ENCODE measurements around the gene DNAAF8.

Gene DNAAF8

DNA sequence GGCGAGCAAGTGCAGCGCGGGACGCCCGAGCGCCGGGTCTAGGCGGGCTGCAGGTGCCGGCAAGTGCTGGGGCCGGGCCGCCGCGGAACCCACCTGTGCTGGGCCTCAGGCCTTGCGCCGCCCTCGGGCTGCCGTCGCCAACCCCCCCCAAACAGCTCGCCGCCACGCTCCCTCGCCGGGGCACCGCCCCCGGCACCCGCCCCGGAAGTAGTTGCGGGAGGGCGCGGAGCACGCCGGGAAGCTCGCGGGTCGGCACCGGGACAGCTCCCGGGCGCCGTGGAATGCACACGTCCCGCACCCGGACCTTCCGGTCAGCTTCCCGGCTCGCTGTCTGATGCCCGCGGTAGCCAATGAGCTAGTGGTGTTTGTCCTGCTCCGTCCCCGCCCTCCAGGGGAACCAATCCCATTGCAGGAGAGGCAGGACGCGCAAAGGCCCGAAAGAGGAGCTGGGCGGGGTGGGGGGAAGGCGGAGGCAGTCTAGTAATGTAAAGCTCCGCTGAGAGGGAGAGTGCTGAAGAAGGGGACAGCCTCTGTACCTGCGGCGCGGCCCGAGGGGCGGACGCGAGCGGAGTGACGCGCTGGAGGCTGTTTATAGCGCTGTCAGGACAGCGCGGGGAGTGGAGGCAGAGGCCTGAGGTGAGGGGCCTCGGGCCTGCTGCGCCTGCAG lies at the start of gene DNAAF8, which contains the start of gene ANKS3:
Gene DNAAF8 (plus strand): TSS at position 475 of the 667 bp plus-strand sequence. CDS start 1,978 bp downstream, outside the sequence.
Gene ANKS3 (minus strand): TSS at position 209 of the 667 bp plus-strand sequence. CDS start 4,122 bp downstream, outside the sequence.
- DNase-seq = peak; percentile 82

DNA sequence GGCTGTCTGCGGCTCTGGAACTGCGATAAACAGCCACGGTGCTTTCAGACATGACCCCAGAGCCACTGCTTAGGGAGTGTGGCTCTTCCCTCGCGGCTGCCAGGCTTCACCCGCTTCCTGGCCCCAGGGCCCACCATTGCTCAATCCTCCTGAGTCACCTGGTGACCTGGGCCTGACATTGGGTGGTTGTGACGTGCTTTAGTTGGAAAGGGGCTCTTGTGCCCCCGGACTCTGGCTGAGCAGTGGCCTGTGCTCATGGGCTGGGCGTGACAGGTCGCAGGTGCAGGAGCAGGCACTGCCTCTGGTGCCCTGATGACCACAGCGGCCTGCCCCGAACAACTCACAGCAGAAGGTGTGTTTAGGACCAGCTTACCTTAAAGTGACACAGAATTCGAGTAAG lies 49.6 kb upstream of the DNAAF8 start:
- no peak for DNase-seq

DNA sequence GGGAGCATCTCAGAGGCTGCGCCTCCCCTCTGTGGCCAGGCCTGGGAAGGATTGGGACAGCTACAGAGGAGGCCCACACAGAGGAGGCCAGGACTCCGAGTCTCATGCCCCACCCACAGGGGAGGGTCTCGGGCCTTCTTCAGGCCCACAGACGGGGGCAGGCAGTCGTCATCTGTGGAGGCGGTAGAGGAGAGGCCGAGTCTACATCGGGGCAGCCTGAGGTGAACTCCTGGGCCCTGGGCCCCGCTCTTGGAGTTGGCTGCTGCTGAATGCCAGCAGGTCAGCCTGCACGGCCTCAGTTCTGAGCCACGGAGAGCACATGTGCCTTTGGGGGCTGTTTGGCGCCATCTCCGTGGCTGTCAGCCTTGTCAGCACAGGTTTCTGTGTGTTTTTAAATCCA lies 49.0 kb upstream of the DNAAF8 start:
- DNase-seq = no peak

DNA sequence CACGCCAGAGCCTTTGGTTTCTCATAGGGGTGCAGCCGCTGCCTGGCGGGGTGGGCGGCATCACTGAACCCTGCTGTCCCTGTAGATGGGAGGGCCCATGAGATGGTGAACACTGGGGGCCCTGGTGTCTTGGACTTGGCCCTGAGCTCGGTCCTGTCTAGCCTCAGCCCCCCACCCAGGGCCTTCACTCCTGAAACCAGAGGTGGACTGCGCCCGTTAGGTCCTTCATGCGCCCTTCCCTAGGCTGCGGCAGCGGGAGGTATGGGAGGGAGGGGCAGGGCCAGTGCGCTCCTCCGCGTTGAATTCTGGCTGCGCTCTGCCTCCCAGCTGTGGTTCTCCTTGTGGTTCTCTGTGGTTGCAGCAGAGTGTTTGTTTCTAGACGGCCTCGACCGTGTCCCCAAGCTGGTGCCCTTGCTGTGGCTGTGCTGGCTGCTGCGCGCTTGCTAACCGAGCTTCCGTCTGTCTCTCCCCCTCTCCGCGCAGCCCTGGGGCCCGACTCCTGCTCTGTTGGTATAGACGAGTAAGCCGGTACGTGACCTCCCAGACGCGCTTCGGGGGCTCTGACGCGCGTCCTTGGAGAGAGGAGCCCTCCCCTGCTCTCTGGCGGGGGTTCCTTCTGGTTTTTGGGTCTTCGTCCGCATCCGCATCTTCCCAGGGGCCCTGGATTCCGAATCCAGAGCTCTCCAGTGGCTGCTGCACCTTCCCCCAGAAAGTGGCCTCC lies 48.4 kb upstream of the DNAAF8 start:
- DNase-seq = no peak

DNA sequence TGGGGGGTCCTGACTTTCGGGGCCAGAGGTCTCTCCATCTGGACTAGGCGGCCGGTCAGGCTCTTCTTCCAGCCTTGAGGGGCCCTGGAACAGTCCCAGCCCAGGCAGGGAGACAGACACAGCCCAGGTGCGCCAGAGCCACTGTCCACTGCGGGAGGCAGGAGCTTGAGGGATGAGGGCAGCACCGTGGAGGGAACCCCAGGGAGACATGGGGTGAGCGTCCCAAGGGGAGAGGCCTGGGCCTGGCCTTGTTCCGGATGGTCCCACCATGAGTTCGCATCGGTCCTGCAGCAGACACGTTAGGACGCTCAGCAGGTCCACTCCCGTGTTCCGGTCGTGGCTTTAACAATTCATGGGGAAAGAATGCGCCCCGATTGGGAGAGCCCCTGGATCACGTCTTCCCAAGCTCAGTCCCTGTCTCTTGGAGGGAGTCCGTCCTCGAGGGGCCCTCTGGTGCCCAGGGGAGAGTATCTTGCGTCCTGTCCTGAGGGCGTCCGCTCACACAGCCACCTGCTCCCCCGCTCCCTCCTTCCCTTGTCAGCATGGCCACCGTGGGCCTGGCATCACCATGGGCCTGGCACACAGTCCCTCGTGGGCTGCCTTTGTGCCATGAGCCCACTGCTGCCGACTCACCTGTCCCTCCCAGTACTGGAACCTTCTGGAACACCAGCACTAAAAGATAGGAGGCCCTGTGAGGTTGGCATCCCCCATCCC lies 47.7 kb upstream of the DNAAF8 start:
- DNase-seq = no peak

DNA sequence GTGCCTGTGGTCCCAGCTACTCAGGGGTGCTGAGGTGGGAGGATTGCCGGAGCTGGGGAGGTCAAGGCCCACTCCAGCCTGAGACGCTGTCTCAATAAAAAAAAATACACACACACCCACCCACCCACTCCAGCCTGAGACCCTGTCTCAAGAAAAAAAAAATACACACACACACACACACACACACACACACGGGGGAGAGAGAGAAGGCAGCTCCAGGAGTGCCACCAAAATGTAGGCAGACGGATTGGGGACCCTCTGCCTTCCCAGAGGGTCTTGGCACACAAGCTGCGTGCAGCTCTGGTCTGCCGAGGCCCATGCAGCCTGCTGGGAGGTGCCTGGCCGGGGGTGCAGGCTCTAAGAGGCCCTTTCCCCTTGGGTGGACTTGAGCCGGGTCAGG lies 46.9 kb upstream of the DNAAF8 start:
- DNase-seq = no peak

DNA sequence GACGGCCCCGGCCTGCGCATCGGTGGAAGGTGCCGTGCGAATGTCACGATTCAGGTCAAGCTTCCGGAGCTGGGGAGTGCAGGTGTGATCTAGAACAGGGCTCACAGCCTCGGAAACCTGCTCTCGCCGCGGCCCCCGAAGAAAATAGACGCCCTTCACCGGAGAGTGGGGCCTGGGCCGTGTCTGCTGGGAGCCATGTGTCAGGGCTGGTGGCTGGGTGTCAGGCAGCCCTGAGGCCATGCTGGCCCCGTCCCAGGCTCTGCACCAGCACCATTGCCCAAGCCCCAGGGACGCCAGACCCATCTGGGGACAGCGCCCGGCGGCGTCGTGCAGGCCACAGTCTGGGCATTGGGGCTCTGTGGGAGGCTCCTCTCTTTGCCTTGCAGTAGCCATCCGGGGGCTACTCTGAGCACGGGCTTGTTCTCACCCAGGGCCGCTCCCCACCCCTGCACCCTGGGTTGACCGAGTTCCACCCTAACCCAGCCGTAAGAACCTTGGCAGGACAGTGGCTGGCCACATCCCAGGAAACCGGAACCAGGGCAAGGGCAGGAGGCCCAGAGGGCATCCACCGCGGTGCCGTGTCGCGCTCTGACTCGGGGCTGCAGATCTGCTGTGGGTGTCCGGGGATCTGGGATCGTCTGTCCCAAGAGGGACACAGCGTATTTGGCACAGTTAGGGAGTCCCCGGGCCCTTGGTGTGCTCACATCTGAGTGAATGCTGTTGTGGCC lies 46.2 kb upstream of the DNAAF8 start:
- no peak for DNase-seq

DNA sequence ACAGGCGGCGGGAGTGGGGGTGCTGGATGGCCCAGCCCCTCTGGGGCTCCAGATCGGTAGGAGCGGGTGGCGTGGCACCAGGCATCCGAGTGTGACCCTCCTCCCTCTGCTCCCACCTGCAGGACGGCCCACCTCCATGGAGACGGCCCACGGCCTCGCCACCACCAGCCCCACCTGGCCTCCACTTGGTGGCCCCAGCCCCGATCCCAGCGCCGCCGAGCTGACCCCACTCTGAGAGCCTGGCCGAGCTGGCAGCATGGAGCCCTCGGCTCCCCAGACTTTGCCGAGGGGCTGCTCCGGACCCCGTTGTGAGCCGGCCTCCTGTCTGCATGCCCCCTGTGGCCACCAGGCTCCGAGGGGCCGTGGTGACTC lies 45.7 kb upstream of the DNAAF8 start:
- no peak for DNase-seq

DNA sequence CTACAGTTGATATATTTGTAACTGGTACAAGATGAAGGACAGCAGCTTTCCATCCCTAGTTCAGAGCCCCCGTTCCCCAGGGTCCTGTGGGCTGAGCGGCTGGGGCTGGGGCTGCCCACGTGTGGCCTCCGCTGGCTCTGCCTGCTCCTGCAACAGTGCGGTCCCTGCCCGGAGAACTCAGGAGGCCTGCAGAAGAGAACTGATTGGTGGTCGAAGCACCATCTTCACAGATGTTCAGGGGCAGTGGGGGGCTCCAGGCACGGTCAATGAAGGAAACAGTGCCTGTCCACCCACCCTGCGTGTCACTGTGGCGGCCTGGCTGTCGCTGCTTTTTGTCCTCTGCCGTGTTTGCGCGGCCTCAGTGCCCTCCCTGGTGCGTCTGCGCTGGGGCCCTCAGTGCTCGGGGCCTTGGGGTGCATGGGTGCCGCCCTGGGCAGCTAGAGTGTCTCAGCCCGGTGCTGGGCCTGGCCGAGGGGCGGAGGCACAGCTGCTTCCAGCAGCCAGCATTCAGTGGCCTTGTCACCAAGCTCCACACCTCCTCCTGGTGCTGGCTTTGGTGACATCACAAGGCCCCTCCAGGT lies 45.2 kb upstream of the DNAAF8 start:
- no peak for DNase-seq

DNA sequence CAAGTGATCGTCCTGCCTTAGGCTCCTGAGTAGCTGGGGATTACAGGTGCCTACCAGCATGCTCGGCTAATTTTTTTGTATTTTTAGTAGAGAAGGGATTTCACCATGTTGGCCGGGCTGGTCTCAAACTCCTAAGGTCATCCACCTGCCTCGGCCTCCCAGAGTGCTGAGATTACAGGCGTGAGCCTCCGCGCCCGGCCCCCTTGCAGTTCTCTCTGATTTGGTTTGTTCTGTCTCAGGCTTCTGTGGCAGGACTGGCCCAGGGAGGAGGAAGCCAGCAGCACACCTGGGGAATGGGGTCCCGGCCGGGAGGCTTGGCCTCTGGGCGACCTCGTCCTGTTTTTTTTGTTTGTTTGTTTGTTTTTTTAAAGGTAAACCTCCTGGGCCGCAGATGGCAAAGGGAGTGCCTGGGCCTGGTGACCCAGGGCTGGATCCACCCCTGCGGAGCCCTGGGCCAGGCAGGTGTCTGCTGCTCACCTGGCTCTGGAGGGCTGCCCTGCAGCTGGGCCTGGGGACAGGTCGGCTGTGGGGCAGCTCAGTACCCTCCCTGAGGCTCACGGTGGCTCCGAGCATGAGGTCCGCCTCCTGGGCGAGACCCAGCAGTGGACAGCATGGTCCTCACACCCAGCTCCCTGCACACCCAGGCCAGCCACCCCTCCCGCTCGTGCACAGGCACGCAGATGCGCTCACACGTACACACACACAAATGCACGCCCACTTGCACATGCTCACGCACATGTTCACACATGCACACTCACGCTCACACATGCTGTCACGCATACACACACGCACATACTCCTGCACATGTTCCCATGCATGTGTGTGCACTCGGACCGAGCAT lies 44.3 kb upstream of the DNAAF8 start:
- no peak for DNase-seq

DNA sequence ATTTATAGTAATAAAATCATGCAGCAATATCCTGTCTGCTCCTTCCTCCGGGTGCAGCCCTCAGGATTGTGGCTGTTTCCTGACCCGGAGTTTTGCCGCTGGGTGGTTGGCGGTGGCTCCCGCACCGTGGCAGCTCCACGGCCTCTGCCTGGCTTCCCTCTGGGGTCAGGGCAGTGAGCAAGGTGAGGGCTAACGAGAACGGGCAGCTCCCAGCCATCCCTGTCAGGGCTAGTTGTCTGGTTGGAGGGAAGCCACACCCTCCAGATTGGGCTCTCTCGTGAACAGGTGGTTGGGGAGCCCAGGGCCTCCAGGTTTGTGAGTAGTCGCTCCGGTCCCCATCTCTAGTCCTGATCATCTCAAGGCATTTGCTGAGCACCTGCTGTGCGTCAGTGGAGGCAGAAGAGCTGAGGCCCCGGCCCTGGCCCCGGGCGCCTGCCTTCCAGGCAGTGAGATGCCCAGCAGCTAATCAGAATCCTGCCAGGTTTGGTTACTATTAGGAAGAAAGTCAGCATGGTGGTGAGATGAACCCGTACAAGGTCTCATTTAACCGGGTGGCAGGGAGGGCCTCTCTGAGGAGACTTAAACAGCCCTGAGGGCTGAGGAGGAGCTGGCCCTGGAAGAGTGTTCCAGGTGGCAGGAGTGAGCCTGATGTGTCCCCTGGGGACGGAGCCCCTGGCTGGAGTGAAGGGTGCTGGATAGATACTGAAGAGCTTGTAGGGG lies 43.2 kb upstream of the DNAAF8 start:
- no peak for DNase-seq

DNA sequence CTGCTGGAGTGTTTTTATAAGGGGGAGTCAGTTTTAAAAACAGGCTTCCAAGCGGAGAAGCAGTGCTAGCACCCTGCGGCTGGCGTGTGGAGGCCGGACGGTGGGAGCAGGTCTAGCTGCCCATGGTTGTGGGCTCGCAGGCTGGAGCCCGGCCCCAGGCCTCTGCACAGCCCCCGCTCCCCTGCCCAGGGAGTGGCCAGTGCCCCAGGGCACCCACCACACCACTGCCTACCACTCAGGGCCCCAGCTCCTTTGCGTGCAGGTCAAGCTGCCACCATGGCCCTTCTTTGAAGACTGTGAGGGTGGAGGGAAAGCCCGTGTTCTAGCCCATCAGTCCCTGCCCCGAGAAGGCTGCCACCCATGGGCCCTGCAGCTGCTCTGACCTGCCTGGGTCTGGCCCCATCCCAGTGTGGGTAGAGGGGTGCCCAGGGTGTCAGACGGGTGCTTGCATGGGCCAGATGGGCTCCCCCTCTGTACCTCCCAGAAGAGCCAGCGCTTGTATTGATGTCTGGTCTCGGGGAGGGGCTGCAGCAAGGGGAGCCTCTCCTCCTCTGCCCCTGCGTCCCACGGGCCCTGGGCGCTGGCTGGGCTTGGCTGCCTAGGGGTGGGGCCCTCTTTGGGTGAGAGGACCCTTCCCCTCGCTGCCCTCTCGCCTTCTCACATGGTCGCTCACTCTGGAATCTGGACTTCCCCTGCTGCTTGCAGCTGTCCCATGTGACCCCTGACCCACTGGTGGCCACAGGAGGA lies 42.5 kb upstream of the DNAAF8 start:
- DNase-seq = no peak

DNA sequence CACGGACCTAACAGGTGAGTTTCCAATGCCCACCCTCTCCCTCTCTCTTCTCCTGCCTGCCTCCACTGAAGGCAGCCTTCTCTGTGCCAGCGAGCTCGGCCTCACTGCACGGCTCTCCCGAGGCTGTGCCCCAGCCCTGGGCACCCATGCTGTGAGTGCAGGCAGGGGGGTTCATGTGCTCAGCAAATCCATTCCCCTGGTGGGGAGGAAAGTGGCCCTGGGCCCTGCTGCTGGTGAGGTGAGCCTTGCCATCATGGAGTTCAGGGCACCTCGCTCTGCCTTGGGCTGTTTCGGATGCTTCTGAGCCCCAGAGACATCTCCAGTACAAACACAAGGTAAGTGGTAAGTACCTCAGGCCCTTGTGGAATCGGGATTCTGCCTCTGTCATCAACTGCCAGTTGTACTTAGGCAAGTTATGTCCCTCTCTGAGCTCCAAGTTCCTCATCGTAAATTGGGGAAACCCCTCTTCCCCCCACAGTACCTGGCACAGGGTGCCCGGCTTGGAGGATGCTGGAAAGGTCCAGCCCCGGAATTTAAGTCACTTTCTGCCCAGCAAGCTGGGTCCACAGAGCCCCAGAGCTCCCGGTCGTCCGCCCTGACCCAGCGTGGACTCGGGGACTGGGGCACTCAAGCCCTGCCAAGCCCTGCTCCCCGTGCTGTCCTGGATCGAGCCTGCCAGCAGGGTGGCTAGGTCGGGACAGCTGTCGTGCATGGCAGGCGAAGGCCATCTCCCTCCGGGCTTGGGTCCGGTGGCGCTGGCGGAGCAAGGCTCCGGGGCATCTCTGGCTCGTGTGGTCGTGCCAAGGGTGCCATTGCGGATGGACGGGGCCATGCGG lies 41.7 kb upstream of the DNAAF8 start:
- DNase-seq = no peak

DNA sequence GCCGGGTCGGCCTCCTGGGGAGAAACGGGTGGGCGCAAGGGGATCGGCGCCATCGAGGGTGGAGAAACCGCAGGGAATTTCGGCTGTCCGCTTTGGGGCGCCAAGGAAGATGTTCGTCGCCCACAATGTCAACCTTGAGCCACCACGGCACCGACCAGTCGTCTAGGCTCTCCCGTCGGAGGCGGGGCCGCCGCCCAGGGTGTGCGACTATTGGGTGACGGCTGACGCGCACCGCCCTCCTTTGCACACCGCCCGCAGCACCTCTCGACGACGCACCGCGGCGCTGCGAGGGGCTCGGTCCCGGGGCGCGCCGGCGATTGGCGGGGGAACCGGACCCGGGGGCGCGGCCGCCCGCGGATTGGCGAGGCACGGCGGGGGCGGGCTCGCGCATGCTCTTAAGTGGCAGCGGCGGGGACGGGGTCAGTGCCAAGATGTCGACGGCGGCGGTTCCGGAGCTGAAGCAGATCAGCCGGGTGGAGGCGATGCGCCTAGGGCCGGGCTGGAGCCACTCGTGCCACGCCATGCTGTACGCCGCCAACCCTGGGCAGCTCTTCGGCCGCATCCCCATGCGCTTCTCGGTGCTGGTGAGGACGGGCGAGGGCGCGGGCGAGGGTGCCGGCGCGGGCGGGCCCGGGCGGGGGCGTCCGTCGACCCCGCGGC lies 40.9 kb upstream of the DNAAF8 start, which contains the start of gene NUDT16L1:
Gene NUDT16L1 (plus strand): TSS at position 267 of the 660 bp plus-strand sequence. CDS start 165 bp downstream, at position 432.
- DNase-seq = peak; percentile 97

DNA sequence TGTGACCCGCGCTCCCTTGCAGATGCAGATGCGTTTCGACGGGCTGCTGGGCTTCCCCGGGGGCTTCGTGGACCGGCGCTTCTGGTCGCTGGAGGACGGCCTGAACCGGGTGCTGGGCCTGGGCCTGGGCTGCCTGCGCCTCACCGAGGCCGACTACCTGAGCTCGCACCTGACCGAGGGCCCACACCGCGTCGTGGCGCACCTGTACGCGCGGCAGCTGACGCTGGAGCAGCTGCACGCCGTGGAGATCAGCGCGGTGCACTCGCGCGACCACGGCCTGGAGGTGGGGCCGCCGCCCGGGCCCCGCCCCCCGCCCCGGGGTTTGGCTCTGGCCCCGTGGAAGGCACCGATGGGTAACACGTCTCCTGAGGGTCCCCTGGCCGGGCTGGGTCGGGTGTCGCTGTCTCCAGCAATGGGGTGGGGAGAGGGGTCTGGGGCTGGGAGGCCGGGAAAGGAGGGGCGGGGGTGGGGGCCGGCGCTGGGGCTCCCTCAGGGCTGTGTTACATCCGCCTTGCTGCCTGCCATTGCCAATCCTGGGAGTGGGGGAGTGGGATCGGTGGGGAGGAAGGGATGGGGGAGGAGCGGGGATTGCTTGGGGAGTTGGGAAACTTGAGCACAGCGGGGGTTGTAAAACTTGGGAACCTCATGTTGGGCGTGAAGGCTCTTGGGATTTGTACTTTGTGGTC lies 40.2 kb upstream of the DNAAF8 start:
- peak; percentile 67 for DNase-seq

DNA sequence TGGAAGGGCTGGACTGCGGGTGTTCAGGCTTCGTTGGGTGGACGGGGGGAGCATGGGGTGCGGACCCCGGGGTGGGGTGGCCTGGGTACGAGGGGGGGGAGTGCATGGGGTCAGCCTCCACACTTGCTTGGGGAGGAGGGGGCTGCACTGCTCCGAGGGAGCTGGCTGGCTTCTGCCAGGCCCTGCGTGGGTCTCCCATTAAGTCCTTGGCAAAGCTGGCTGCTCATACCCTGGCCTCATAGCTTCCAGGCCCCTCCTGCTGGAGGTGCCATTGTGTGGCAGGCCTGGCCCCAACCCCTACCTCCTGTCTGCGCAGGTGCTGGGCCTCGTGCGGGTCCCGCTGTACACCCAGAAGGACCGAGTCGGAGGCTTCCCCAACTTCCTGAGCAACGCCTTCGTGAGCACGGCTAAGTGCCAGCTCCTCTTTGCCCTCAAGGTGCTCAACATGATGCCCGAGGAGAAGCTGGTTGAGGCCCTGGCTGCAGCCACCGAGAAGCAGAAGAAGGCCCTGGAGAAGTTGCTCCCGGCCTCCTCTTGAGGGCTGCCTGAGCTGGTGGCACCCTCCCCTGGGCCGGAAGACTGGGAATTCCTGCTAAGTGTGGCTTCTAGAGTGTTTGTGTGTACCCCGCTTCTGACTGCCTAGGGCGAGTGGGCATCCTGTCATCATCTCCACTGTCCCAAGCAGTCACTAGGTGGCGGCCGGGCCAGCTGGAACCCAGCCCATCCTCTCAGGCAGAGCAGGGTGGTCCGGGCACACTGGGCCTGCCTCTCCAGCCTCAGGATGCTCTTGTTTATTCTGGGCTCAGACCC lies 39.5 kb upstream of the DNAAF8 start:
- DNase-seq = no peak
